AG08396 (cell line): ENCODE measurements around the gene MUC6.

ENCODE experiments used
- DNase-seq: peaks from one replicate; pipeline ENCODE4 v3.0.0; 2012; ENCODE audit warnings: low spot score, mixed read lengths

The MUC6 gene

DNA sequence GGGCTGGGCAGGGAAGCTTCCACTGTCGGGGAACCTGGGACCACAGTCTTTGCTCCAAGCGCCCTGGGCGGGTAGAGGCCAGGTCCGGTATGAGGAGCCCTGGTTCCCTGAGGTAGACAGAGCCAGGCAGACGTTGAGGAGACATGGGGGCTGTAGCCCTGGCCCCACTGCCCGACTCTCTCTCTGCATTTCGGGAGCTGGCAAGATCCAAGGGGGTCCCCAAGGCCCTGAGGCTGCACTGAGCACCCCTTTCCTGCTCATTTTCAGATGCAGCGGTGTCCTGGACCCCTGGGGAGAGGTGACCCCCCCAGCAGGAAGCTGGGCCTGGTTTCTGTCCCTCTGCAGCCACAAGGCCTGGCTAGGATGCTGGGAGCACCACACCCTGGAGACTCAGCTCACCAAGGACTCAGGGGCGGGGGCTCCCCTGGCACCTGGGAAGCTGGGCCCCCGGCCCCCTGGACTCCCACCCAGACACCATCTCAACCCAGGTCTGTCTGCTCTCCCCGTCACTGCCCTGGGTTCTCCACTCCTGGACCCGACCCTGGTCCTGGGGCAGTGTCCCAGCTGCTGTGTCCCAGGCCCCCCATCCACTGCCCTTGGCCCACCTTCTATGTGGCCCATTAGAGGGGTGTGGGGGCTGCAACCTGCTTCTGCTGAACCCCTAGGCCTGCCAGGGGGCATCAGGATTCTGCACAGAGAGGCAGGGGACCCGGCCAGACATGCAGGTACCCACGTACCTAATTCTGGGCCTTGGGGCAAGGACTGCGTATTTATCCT is 15.0 kb upstream of the MUC6 start:
- DNase-seq, result no peak

- DNase-seq, result peak; percentile 92
Observed at GRCh38 chr11:1050581-1051355, 14.2 kb upstream of the MUC6 start.

GRCh38 chr11:1049911-1050580 is 13.5 kb upstream of the MUC6 start:
- DNase-seq, result no peak

DNA sequence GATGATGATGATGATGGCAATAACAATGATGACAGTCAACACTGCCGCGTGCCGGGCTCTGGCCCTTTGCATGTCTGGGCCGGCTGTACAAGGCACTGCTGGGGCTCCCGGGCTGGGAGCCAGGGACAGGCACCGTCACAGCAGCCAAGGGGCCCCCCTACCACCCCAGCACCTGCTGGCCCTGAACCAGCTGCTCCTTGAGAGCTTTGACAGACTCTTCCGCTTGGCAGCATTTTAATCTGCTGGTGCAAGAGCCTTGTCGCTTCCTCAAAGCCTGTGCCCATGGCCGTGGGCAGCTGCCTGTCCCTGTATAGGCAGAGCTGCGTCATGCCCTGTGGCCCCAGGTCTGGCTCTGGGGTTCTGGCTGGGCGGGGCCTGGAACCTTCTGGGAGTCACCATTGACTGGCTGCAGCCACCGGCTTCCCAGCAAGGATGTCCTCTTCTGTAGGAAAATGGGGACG is 12.9 kb upstream of the MUC6 start:
- no peak for DNase-seq

DNA sequence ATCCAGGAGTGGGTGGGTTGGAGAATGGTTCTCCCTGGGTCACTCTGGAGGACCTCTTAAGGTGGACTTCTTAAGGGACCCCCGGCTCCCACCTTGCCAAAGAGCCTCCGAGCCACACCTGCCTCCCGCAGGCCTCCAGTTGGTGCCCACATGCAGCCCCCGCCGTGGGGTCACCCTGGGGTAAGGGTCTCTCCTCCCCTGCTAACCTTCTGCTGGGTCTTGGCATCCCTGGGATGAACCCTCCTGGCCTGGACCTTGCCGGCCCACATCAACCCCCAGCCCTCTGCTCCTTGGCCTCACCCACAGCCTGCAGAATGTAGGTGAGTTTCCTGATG is 12.5 kb upstream of the MUC6 start:
- no peak for DNase-seq

GRCh38 chr11:1048375-1049070 is 12.0 kb upstream of the MUC6 start:
- no peak for DNase-seq

- DNase-seq, result no peak
Observed at GRCh38 chr11:1047595-1048156, 11.2 kb upstream of the MUC6 start.

- no peak for DNase-seq
Observed at GRCh38 chr11:1044160-1044559, 7.6 kb upstream of the MUC6 start.

- no peak for DNase-seq
Observed at GRCh38 chr11:1043563-1044096, 7.1 kb upstream of the MUC6 start.

DNA sequence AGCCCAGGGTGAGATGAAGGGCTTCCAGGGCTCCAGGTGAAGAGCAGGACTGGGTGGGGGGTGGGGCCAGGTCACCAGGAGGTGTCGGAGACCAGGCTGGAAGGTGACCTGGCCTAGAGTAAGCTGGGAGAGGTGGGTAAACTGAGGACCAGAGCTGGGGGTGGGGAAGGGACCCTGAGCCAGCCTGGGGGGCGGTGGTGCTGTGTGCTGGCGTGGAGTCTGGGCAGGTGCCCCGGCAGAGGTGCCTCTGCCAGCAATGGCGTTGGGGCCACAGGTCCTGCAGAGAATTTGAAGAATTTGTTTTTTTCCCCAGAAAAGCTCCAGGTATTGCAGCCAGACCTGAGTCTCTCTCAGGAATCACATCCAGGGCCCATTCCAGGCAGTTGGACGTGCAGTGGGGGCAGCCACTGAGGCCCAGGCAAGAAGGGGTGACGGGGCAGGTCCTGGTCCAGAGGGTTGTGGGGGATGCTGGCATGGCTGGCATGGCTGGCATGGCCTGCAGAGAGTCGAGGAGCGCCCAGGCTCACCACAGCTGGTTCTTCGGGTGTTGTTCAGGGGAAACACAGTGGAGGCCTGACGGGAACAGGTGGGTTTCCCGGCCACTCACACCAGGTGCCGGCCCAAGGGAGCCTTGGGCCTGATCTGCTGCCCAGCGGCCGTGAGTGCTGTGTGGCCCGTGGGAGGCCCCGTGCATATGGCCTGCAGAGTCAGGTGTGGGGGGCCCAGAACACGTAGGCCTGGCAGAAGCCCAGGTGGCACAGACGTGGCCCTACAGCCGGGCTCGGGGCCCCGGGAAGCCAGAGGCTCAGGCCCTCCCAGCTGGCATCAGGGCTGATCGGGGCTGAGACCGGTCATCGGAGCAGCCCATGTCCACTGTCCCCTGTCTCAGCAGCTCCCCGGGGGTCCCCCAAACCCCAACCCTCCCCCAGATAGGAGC is 6.4 kb upstream of the MUC6 start:
- DNase-seq, result no peak

- DNase-seq, result no peak
Observed at GRCh38 chr11:1041936-1042608, 5.6 kb upstream of the MUC6 start.

DNA sequence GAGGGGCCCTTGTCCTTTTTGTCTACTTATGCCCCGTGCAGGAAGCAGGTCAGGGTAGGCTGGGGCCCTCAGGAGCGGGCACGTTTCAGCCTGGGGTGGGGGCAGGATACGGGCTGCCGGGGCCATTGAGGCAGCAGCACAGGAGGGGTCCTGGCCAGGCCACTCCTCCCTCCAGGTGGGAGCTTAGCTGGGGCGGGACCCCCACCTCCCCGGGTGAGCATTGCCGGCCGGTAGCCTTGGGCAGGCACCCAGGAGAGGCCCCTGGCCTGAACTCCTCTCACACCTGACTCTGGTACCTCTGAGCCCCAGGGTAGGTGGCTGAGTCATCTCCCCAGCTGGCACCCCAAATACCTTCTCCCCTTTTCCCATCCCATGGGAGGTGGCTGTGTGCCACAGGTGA is 5.0 kb upstream of the MUC6 start:
- no peak for DNase-seq

GRCh38 chr11:1041149-1041467 is 4.6 kb upstream of the MUC6 start:
- no peak for DNase-seq

GRCh38 chr11:1040428-1041148 is 4.1 kb upstream of the MUC6 start:
- DNase-seq, result no peak

- DNase-seq, result no peak
Observed at GRCh38 chr11:1039481-1040427, 3.2 kb upstream of the MUC6 start.

- no peak for DNase-seq
Observed at GRCh38 chr11:1038921-1039320, 2.4 kb upstream of the MUC6 start.

DNA sequence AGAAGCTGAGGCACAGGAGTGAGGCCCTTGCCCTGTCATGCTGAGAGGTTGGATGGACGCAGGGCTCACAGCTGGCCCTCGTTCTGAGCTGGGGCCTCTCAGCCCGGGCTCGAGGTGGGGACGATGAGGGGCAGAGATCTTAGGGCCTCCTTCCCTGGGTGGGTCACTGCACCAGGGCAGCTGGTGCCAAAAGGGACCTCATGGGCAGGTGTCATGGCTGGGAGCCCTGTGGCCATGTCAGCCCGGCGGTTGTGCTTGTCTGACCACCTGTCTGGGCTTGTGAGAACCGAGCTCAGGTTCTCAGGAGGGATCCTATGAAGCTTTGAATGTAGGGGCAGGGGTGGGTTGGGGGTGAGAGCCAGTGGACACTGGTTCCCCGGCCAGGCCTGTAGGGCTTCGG is 1.8 kb upstream of the MUC6 start:
- DNase-seq, result no peak

GRCh38 chr11:1037506-1038055 is 1.1 kb upstream of the MUC6 start:
- DNase-seq, result no peak
